Aorta (tissue), 5 donors: ENCODE data around the gene CENPP. TPM values are rescaled to one million over a fixed set of nuclear protein-coding genes. Genes with fewer than 3 reads are reported as not detected.
"Not testable (repeated sequence)": the region's sequence is repeated elsewhere in the genome, so short reads cannot be mapped to it uniquely, and the experiment has no call there.

Source experiments
- ATAC-seq: fragments of 200-7000 bp; cut with Tn5 transposase; one replicate; pipeline ENCODE4 v1.9.1; 2022; ENCODE audit warnings: moderate library complexity; ENCODE audit not compliant: low FRiP score
- DNase-seq, 2 donors: peaks; one replicate each; pipeline ENCODE4 v3.0.0-alpha.2; 2020
- H3K27ac ChIP-seq, 2 donors: one replicate each; pipeline ENCODE4 v1.5.1; 2013; ENCODE audit warnings: low read length in 2 of 2, mild to moderate bottlenecking in 2 of 2, moderate library complexity in 2 of 2, control low read depth in 1 of 2, inconsistent platforms in 1 of 2, low read depth in 1 of 2
- H3K27me3 ChIP-seq, 2 donors: one replicate each; pipeline ENCODE4 v1.6.1; 2013; ENCODE audit warnings: control low read depth in 1 of 2, low read length in 1 of 2, mild to moderate bottlenecking in 1 of 2, moderate library complexity in 1 of 2; ENCODE audit not compliant: insufficient read depth in 2 of 2, control insufficient read depth in 1 of 2
- H3K36me3 ChIP-seq, 2 donors: one replicate each; pipeline ENCODE4 v1.6.1; 2013; ENCODE audit warnings: control low read depth in 1 of 2, low read length in 1 of 2, mild to moderate bottlenecking in 1 of 2; ENCODE audit not compliant: insufficient read depth in 2 of 2, control insufficient read depth in 1 of 2
- H3K4me1 ChIP-seq, 2 donors: one replicate each; pipeline ENCODE4 v1.6.1; 2013; ENCODE audit warnings: low read length in 2 of 2, control low read depth in 1 of 2, mild to moderate bottlenecking in 1 of 2, moderate library complexity in 1 of 2; ENCODE audit not compliant: insufficient read depth in 2 of 2, control insufficient read depth in 1 of 2
- H3K4me3 ChIP-seq, 2 donors: one replicate each; pipeline ENCODE4 v1.5.1; 2013; ENCODE audit warnings: low read length in 2 of 2, control low read depth in 1 of 2, mild to moderate bottlenecking in 1 of 2
- H3K9me3 ChIP-seq: one replicate; pipeline ENCODE4 v1.6.1; 2013; ENCODE audit warnings: mild to moderate bottlenecking, low read length; ENCODE audit not compliant: control insufficient read depth
- WGBS, 2 donors: extraction: QIAGEN DNeasy Blood & Tissue Kit; methylation state at CpG; one replicate each; pipeline ENCODE4 v1.1.7; 2013; 5-methylcytosine and 5-hydroxymethylcytosine counted together
- intact Hi-C, 2 donors: fragments of 100-400 bp; cut with DNase I; formaldehyde crosslinking; loops; one replicate each; pipeline versions ENCODE4 v1.14.2 to v1.15.0; 2022
- polyA plus RNA-seq, 2 donors: library from polyadenylated mRNA; stranded (reverse); fragments of 200-250 nt; gene quantifications; one replicate each; pipeline ENCODE4 v1.2.3, GENCODE V29; 2013
- total RNA-seq, 2 donors: library from RNA; stranded (reverse); fragmentation: NEBNext Ultra II Directional; extraction: Animal tissue kit (Norgen Biotek cat#: 25700); gene quantifications; one replicate each; pipeline ENCODE4 v1.2.1, GENCODE V29; 2021
- donor health status: healthy with polysubstance abuse.
- donor health status: Bipolar disorder and iron deficiency.
- donor health status: DM: no; HTN: no; CAD: no.
- donor health status: DM: no; HTN: no; CAD: no.
- donor health status: DM: yes; HTN: yes; CAD: no.

Gene CENPP
- total and polyA plus RNA-seq, 4 donors, result 0.50 to 11.1 (median 4.3) TPM

GRCh38 chr9:92408747-92409478, 83.2 kb downstream of the CENPP start:
- no peaks in the 10 kb centered on the region for H3K9me3 ChIP-seq
- H3K4me1 ChIP-seq, result no peaks in the 10 kb centered on the region
- intact Hi-C loops, result no loop called here
- H3K27ac ChIP-seq, result no peak overlapping the region
- H3K36me3 ChIP-seq, result no peaks in the 10 kb centered on the region
- no peaks in the 10 kb centered on the region for H3K27me3 ChIP-seq
- ATAC-seq, result no peak
- 97% methylated on average over 2 of the region's 2 CpGs for WGBS, 2 donors
- no peak for DNase-seq
- H3K4me3 ChIP-seq, result no peak overlapping the region

GRCh38 chr9:92411157-92411556, 85.4 kb downstream of the CENPP start:
- H3K9me3 ChIP-seq, H3K27ac ChIP-seq, intact Hi-C loops, H3K27me3 ChIP-seq, ATAC-seq, DNase-seq, H3K4me1 ChIP-seq, H3K36me3 ChIP-seq, H3K4me3 ChIP-seq: not testable (repeated sequence)
- WGBS, 2 donors, result 80 to 89% methylated on average over 4 of the region's 4 CpGs

GRCh38 chr9:92414566-92414965, 88.8 kb downstream of the CENPP start:
- ATAC-seq, result no peak

GRCh38 chr9:92422611-92423338, 97.0 kb downstream of the CENPP start:
- intact Hi-C loops, result no loop called here
- DNase-seq (no peak), ATAC-seq (no peak)
- Histone ChIP-seq H3K36me3 (no peaks in the 10 kb centered on the region), H3K27me3 (no peaks in the 10 kb centered on the region), H3K9me3 (peaks cover 2% of the 10 kb centered on the region), H3K27ac (no peak overlapping the region), H3K4me1 (peaks cover 5 to 7% of the 10 kb centered on the region in 2 donors), H3K4me3 (peak overlapping the region; percentile 58 to 90)
- WGBS, 2 donors, result 40 to 59% methylated on average over 2 of the region's 2 CpGs

More at GRCh38 chr9:92414566-92414965, 88.8 kb downstream of the CENPP start:
- no peaks in the 10 kb centered on the region for H3K36me3 ChIP-seq
- no peak overlapping the region for H3K4me3 ChIP-seq
- intact Hi-C loops, result no loop called here
- no peak for DNase-seq
- 52 to 63% methylated on average over 1 of the region's 1 CpG for whole genome bisulfite sequencing, 2 donors
- H3K27me3 ChIP-seq, result no peaks in the 10 kb centered on the region
- no peaks in the 10 kb centered on the region for H3K9me3 ChIP-seq
- peaks cover 0 to 2% of the 10 kb centered on the region in 2 donors for H3K4me1 ChIP-seq
- H3K27ac ChIP-seq, result no peak overlapping the region

GRCh38 chr9:92423612-92424011, 97.9 kb downstream of the CENPP start:
- intact Hi-C loops, result no loop called here
- H3K4me1 ChIP-seq, result peaks cover 5% of the 10 kb centered on the region in 2 donors
- no peak for DNase-seq
- 44 to 56% methylated on average over 2 of the region's 2 CpGs for WGBS, 2 donors
- no peak overlapping the region for H3K27ac ChIP-seq
- H3K27me3 ChIP-seq, result no peaks in the 10 kb centered on the region
- peak overlapping the region; percentile 76 to 80 for H3K4me3 ChIP-seq
- no peak for ATAC-seq
- H3K36me3 ChIP-seq, result no peaks in the 10 kb centered on the region
- H3K9me3 ChIP-seq, result peaks cover 2% of the 10 kb centered on the region

GRCh38 chr9:92424340-92424739, 98.6 kb downstream of the CENPP start, which contains the start of gene OMD:
Gene OMD (minus strand): TSS chr9:92424471. CDS start chr9:92417558, 6,913 bp downstream.
- H3K4me3 ChIP-seq, result peak within 1 kb of the TSS; percentile 79 to 80
- DNase-seq, result no peak
- peaks cover 5% of the 10 kb centered on the region in 2 donors for H3K4me1 ChIP-seq
- intact Hi-C loops, result no loop called here
- 5 to 8% methylated on average over 1 of the region's 1 CpG for WGBS, 2 donors
- no peaks in the 10 kb centered on the region for H3K27me3 ChIP-seq
- peak within 1 kb of the TSS in 1 of 2 donors; percentile 36 for H3K27ac ChIP-seq
- H3K9me3 ChIP-seq, result peaks cover 2% of the 10 kb centered on the region
- H3K36me3 ChIP-seq, result no peaks in the 10 kb centered on the region
- no peak for ATAC-seq

- Histone ChIP-seq H3K4me1 (peaks cover 5% of the 10 kb centered on the region in 2 donors), H3K4me3 (no peak overlapping the region), H3K9me3 (no peaks in the 10 kb centered on the region), H3K27ac (no peak overlapping the region), H3K27me3 (no peaks in the 10 kb centered on the region), H3K36me3 (no peaks in the 10 kb centered on the region)
- intact Hi-C loops, result no loop called here
- DNase-seq (no peak), ATAC-seq (no peak)
- 3 to 4% methylated on average over 2 of the region's 2 CpGs for WGBS, 2 donors
Observed at GRCh38 chr9:92425474-92425873, 99.7 kb downstream of the CENPP start.

- peaks cover 2 to 4% of the 10 kb centered on the region in 2 donors for H3K4me1 ChIP-seq
- H3K4me3 ChIP-seq, result no peak overlapping the region
- H3K9me3 ChIP-seq, result no peaks in the 10 kb centered on the region
- no peak for ATAC-seq
- H3K36me3 ChIP-seq, result no peaks in the 10 kb centered on the region
- intact Hi-C loops, result no loop called here
- no peaks in the 10 kb centered on the region for H3K27me3 ChIP-seq
- DNase-seq, result no peak
- WGBS, 2 donors, result 54 to 61% methylated on average over 5 of the region's 5 CpGs
- H3K27ac ChIP-seq, result peak overlapping the region in 1 of 2 donors; percentile 45
Observed at GRCh38 chr9:92426501-92427145, 100.9 kb downstream of the CENPP start.
